B cell (primary cell): Measurements from ENCODE around the gene CPT1A.

Experiments
- EZH2 ChIP-seq: IDR thresholded peaks from 2 replicates; pipeline ENCODE4 v1.6.1; 2012; ENCODE audit warnings: borderline replicate concordance, low read depth, mild to moderate bottlenecking, moderate library complexity, low read length; ENCODE audit not compliant: insufficient read depth, poor library complexity, severe bottlenecking
- TF ChIP-seq, protein P1 (sequence below): fragments of 200-600 bp; IDR thresholded peaks from one replicate; pipeline ENCODE4 v1.8.0; 2022; ENCODE audit warnings: antibody characterized with exemption, mild to moderate bottlenecking

GRCh38 chr11:68780829-68781228, 60.9 kb downstream of the CPT1A start:
- TF ChIP-seq, protein P1, sequence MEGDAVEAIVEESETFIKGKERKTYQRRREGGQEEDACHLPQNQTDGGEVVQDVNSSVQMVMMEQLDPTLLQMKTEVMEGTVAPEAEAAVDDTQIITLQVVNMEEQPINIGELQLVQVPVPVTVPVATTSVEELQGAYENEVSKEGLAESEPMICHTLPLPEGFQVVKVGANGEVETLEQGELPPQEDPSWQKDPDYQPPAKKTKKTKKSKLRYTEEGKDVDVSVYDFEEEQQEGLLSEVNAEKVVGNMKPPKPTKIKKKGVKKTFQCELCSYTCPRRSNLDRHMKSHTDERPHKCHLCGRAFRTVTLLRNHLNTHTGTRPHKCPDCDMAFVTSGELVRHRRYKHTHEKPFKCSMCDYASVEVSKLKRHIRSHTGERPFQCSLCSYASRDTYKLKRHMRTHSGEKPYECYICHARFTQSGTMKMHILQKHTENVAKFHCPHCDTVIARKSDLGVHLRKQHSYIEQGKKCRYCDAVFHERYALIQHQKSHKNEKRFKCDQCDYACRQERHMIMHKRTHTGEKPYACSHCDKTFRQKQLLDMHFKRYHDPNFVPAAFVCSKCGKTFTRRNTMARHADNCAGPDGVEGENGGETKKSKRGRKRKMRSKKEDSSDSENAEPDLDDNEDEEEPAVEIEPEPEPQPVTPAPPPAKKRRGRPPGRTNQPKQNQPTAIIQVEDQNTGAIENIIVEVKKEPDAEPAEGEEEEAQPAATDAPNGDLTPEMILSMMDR: no peak
- no peak for TF ChIP-seq EZH2
